Upper lobe of left lung (tissue), 6 donors: Measurements from ENCODE around the gene CUX1. TPM values are rescaled to one million over a fixed set of nuclear protein-coding genes. Genes with fewer than 3 reads are reported as not detected.

Source experiments
- ATAC-seq, 2 donors: fragments of 200-7000 bp; cut with Tn5 transposase; one replicate each; pipeline ENCODE4 v1.9.1; 2022; ENCODE audit warnings: mild to moderate bottlenecking in 2 of 2, moderate library complexity in 2 of 2; ENCODE audit not compliant: low FRiP score in 2 of 2
- DNase-seq, 2 donors: peaks; one replicate each; pipeline ENCODE4 v3.0.0-alpha.2; 2019 to 2020
- H3K27ac ChIP-seq, 4 donors: fragments of 200-600 bp; sonication (generic); one replicate each; pipeline ENCODE4 v1.5.1; 2016 to 2019
- H3K27me3 ChIP-seq, 4 donors: fragments of 200-600 bp; sonication (generic); one replicate each; pipeline ENCODE4 v1.5.1; 2017 to 2019
- H3K36me3 ChIP-seq, 4 donors: fragments of 200-600 bp; sonication (generic); one replicate each; pipeline ENCODE4 v1.5.1; 2016 to 2019
- H3K4me1 ChIP-seq, 4 donors: fragments of 200-600 bp; sonication (generic); one replicate each; pipeline ENCODE4 v1.5.1; 2018 to 2019
- H3K4me3 ChIP-seq, 4 donors: fragments of 200-600 bp; sonication (generic); one replicate each; pipeline ENCODE4 v1.5.1; 2017 to 2019; ENCODE audit warnings: mild to moderate bottlenecking in 2 of 4, moderate library complexity in 1 of 4
- H3K9me3 ChIP-seq, 4 donors: fragments of 200-600 bp; sonication (generic); one replicate each; pipeline ENCODE4 v1.5.1; 2018 to 2019
- CTCF ChIP-seq, 6 experiments: fragments of 450-650 bp in 4 of 6; fragments of 200-600 bp in 2 of 6; sonication (generic) in 2 of 6; IDR thresholded peaks; one replicate each; pipeline ENCODE4 v1.5.1; 2016 to 2019; ENCODE audit warnings: antibody characterized with exemption in 6 of 6
- EP300 ChIP-seq, 4 donors: sonication (generic); formaldehyde crosslinking; IDR thresholded peaks; one replicate each; pipeline ENCODE4 v1.5.1; 2017; ENCODE audit warnings: antibody characterized with exemption in 4 of 4, control low read depth in 2 of 4
- POLR2A ChIP-seq, 4 donors: fragments of 450-650 bp; IDR thresholded peaks; one replicate each; pipeline ENCODE4 v1.5.1; 2016 to 2017; ENCODE audit warnings: antibody characterized with exemption in 4 of 4, mild to moderate bottlenecking in 2 of 4
- POLR2AphosphoS5 ChIP-seq, 2 donors: sonication (generic); formaldehyde crosslinking; IDR thresholded peaks; one replicate each; pipeline ENCODE4 v1.5.1; 2017; ENCODE audit warnings: antibody characterized with exemption in 2 of 2
- WGBS, 2 donors: methylation state at CpG; one replicate each; pipeline ENCODE4 v1.1.5; 2017 to 2018; 5-methylcytosine and 5-hydroxymethylcytosine counted together
- total RNA-seq, 6 donors: library from RNA; depleted of rRNA in 4 of 6; stranded (reverse); fragments of >200 nt in 4 of 6; gene quantifications; one replicate each; pipeline versions ENCODE4 v1.1.0 to v1.2.1, GENCODE V29; 2016 to 2021
- donor health status: DM: no; HTN: no; CAD: no; lungs with moderate emphysema.
- donor health status: DM: no; HTN: yes; CAD: no; lungs with severe emphysema.

Gene CUX1
- total RNA-seq, 6 donors from 2014 or later = 106 to 188 (median 115) TPM

- Histone ChIP-seq H3K36me3 (no peaks in the 10 kb centered on the region), H3K4me1 (peaks cover 18 to 42% (median 35%) of the 10 kb centered on the region in 4 donors), H3K4me3 (no peak overlapping the region), H3K9me3 (no peaks in the 10 kb centered on the region), H3K27me3 (no peaks in the 10 kb centered on the region), H3K27ac (peak overlapping the region; percentile 27 to 81 (median 58))
- DNase-seq (peak in 1 of 2 donors; percentile 39), ATAC-seq (no peak)
- WGBS, 2 donors = 51 to 68% methylated on average over 11 of the region's 11 CpGs
- TF ChIP-seq POLR2AphosphoS5 (IDR thresholded peaks at IDR 0.05) = no peak
- TF ChIP-seq EP300 (IDR thresholded peaks at IDR 0.05) = no peak
- no peak for TF ChIP-seq POLR2A (IDR thresholded peaks at IDR 0.05)
- no peak for TF ChIP-seq CTCF (IDR thresholded peaks at IDR 0.05)
Observed at GRCh38 chr7:101823096-101823495, 5.7 kb downstream of the CUX1 start.

- ATAC-seq (no peak), DNase-seq (no peak)
- Histone ChIP-seq H3K27ac (peak overlapping the region; percentile 27 to 81 (median 58)), H3K4me3 (no peak overlapping the region), H3K36me3 (peaks cover 0 to 3% (median 0%) of the 10 kb centered on the region in 4 donors), H3K4me1 (peaks cover 18 to 37% (median 30%) of the 10 kb centered on the region in 4 donors), H3K27me3 (no peaks in the 10 kb centered on the region), H3K9me3 (no peaks in the 10 kb centered on the region)
- TF ChIP-seq POLR2A (IDR thresholded peaks at IDR 0.05) = no peak
- TF ChIP-seq EP300 (IDR thresholded peaks at IDR 0.05) = no peak
- TF ChIP-seq POLR2AphosphoS5 (IDR thresholded peaks at IDR 0.05) = no peak
- no peak for TF ChIP-seq CTCF (IDR thresholded peaks at IDR 0.05)
- WGBS, 2 donors = 45 to 46% methylated on average over 5 of the region's 5 CpGs
Observed at GRCh38 chr7:101823596-101823995, 6.2 kb downstream of the CUX1 start.

- DNase-seq (no peak), ATAC-seq (no peak)
- TF ChIP-seq CTCF (IDR thresholded peaks at IDR 0.05) = no peak
- no peak for TF ChIP-seq EP300 (IDR thresholded peaks at IDR 0.05)
- no peak for TF ChIP-seq POLR2AphosphoS5 (IDR thresholded peaks at IDR 0.05)
- TF ChIP-seq POLR2A (IDR thresholded peaks at IDR 0.05) = no peak
- peaks cover 0 to 5% (median 0%) of the 10 kb centered on the region in 4 donors for H3K36me3 ChIP-seq
- WGBS, 2 donors = 84 to 87% methylated on average over 8 of the region's 8 CpGs
- peaks cover 14 to 28% (median 25%) of the 10 kb centered on the region in 4 donors for H3K4me1 ChIP-seq
- H3K9me3 ChIP-seq = no peaks in the 10 kb centered on the region
- H3K27ac ChIP-seq = no peak overlapping the region
- no peaks in the 10 kb centered on the region for H3K27me3 ChIP-seq
- H3K4me3 ChIP-seq = no peak overlapping the region
Observed at GRCh38 chr7:101824440-101824839, 7.0 kb downstream of the CUX1 start.

DNA sequence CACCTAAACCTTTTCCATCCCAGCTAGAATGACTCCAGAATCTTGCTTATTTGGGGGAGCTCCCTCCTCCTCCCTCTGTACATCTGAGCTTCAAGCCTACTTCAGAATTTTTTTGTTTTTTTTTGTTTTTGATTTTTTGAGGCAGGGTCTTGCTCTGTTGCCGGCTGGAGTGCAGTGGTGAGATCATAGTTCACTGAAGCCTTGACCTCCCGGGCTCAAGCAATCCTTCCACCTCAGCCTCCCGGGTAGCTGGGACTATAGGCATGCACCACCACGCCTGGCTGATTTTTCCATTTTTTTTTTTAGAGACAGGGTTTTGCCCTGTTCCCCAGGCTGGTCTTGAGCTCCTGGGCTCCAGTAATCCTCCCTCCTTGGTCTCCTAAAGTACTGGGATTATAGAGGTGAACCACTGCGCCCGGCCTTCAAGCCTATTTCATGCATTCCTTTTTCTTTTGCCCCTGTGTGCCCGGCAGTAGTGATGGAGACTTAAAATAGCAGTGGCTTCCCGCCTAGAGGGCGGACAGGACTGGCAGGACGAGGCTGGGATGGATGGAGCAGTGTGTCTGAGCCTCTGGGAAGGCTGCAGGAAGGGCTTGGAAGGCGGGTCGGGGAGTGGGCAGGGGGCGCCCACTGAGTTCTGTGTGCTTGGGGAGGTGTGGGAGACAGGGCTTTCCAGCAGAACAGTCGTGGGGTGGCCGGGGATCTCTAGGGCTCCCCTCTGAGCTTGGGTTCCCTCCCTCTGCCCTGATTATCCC, 8.8 kb downstream of the CUX1 start:
- DNase-seq (no peak), ATAC-seq (no peak)
- H3K4me3 ChIP-seq = no peak overlapping the region
- no peaks in the 10 kb centered on the region for H3K9me3 ChIP-seq
- peaks cover 0 to 5% (median 0%) of the 10 kb centered on the region in 4 donors for H3K36me3 ChIP-seq
- peaks cover 10 to 25% (median 22%) of the 10 kb centered on the region in 4 donors for H3K4me1 ChIP-seq
- 83 to 93% methylated on average over 15 of the region's 15 CpGs for WGBS, 2 donors
- TF ChIP-seq CTCF (IDR thresholded peaks at IDR 0.05) (no peak), POLR2A (IDR thresholded peaks at IDR 0.05) (no peak), EP300 (IDR thresholded peaks at IDR 0.05) (no peak), POLR2AphosphoS5 (IDR thresholded peaks at IDR 0.05) (no peak)
- no peak overlapping the region for H3K27ac ChIP-seq
- H3K27me3 ChIP-seq = no peaks in the 10 kb centered on the region
